ENCODE data around the gene CDK14.

The CDK14 gene

DNA sequence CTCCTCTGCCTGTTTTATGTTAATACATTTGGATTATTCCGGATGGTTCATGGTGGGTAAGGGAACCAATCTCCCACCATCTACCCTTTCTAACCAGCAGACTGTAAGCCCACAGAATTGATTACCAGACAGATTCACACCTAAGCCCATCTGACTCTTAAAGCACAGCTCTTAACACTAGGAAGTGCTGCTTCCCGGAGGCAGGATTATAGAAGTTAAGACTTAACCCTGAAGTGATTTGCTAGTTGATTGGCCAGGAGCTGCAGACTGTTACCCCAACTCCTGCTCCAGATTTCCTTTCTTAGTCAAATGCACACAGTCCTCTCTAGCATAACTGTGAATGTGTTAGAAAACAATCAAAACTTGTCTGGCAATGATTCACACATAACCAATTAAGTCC, 221.7 kb downstream of the CDK14 start:
- TF ChIP-seq GABPA (IDR thresholded peaks at IDR 0.05; ENCODE audit: low read depth) = no peak
- TF ChIP-seq SPI1 (IDR thresholded peaks at IDR 0.05; ENCODE audit: borderline replicate concordance, low read depth) = no peak
- no peak for TF ChIP-seq POLR2AphosphoS5 (IDR thresholded peaks at IDR 0.05; ENCODE audit: low read depth)
- TF ChIP-seq, protein P1, sequence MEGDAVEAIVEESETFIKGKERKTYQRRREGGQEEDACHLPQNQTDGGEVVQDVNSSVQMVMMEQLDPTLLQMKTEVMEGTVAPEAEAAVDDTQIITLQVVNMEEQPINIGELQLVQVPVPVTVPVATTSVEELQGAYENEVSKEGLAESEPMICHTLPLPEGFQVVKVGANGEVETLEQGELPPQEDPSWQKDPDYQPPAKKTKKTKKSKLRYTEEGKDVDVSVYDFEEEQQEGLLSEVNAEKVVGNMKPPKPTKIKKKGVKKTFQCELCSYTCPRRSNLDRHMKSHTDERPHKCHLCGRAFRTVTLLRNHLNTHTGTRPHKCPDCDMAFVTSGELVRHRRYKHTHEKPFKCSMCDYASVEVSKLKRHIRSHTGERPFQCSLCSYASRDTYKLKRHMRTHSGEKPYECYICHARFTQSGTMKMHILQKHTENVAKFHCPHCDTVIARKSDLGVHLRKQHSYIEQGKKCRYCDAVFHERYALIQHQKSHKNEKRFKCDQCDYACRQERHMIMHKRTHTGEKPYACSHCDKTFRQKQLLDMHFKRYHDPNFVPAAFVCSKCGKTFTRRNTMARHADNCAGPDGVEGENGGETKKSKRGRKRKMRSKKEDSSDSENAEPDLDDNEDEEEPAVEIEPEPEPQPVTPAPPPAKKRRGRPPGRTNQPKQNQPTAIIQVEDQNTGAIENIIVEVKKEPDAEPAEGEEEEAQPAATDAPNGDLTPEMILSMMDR (IDR thresholded peaks at IDR 0.05; ENCODE audit: insufficient read depth, low read length) = no peak
- TF ChIP-seq, protein P2, sequence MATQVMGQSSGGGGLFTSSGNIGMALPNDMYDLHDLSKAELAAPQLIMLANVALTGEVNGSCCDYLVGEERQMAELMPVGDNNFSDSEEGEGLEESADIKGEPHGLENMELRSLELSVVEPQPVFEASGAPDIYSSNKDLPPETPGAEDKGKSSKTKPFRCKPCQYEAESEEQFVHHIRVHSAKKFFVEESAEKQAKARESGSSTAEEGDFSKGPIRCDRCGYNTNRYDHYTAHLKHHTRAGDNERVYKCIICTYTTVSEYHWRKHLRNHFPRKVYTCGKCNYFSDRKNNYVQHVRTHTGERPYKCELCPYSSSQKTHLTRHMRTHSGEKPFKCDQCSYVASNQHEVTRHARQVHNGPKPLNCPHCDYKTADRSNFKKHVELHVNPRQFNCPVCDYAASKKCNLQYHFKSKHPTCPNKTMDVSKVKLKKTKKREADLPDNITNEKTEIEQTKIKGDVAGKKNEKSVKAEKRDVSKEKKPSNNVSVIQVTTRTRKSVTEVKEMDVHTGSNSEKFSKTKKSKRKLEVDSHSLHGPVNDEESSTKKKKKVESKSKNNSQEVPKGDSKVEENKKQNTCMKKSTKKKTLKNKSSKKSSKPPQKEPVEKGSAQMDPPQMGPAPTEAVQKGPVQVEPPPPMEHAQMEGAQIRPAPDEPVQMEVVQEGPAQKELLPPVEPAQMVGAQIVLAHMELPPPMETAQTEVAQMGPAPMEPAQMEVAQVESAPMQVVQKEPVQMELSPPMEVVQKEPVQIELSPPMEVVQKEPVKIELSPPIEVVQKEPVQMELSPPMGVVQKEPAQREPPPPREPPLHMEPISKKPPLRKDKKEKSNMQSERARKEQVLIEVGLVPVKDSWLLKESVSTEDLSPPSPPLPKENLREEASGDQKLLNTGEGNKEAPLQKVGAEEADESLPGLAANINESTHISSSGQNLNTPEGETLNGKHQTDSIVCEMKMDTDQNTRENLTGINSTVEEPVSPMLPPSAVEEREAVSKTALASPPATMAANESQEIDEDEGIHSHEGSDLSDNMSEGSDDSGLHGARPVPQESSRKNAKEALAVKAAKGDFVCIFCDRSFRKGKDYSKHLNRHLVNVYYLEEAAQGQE (IDR thresholded peaks at IDR 0.05; ENCODE audit: insufficient replicate concordance, low read depth) = no peak
- Histone ChIP-seq H3K27ac (replicated peaks) (no peak overlapping the region), H3K27me3 (ENCODE audit: insufficient read depth, poor library complexity, severe bottlenecking) (no peaks in the 10 kb centered on the region), H3K4me3 (replicated peaks; ENCODE audit: insufficient read depth, low read length) (no peak overlapping the region)
- DNase-seq (ENCODE audit: low read depth in 1 of 2, low spot score in 1 of 2) = no peak

DNA sequence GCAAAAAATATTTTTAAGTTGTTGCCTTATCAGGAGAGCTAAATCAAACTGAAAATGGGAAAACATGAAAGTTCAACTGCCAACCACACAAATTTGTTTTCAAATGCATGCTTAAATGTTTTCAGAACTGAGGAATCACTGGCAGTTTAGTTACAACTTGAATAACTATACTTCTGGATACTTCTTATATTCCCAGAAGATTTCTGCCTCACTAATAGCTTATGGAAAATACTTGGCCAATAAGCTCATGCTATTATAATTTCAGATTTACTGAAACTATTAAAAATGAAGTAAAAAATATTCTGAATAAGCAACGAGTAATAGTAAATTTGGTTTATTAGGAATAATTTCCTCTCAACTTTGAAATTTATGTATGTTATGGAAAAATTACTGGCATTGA, 222.2 kb downstream of the CDK14 start:
- H3K27me3 ChIP-seq (ENCODE audit: insufficient read depth, poor library complexity, severe bottlenecking) = no peaks in the 10 kb centered on the region
- DNase-seq (ENCODE audit: low read depth in 1 of 2, low spot score in 1 of 2) = no peak
- TF ChIP-seq GABPA (IDR thresholded peaks at IDR 0.05; ENCODE audit: low read depth) (no peak), SPI1 (IDR thresholded peaks at IDR 0.05; ENCODE audit: borderline replicate concordance, low read depth) (no peak), POLR2AphosphoS5 (IDR thresholded peaks at IDR 0.05; ENCODE audit: low read depth) (no peak)
- TF ChIP-seq, protein P1 (IDR thresholded peaks at IDR 0.05; ENCODE audit: insufficient read depth, low read length) = no peak
- TF ChIP-seq, protein P2 (IDR thresholded peaks at IDR 0.05; ENCODE audit: insufficient replicate concordance, low read depth) = no peak
- H3K27ac ChIP-seq (replicated peaks) = no peak overlapping the region
- no peak overlapping the region for H3K4me3 ChIP-seq (replicated peaks; ENCODE audit: insufficient read depth, low read length)

DNA sequence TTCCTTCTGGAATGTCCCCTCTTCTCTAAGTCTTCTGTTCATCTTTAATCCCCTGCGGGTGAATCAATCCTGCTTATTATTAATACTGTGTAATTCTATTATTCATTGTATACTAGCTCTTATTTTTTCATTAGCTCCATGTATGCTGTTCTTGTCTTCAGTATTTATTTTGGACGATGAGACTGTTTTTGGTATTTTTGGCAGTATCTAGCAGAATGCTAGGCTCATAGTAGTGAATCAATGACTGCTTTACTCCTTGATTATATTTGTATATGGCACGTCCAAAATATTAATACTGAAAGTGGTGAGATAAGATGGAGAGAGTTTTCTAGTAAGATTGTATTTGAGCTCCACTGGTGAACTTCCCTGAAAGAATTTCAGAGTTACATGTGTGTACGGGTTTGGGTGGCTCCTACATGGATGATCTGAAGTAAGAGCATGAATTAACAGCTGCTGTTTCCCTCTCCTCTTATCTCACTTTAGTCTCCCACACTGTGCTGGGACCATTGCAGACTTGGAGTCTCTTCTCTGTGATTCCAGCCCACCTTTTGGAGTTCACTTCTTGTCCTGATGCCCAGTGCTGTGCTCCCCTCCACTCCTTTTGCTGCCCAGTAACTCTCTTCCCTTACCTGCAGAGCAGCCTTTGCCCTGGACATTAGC, 226.0 kb downstream of the CDK14 start:
- Histone ChIP-seq H3K27ac (replicated peaks) (no peak overlapping the region), H3K4me3 (replicated peaks; ENCODE audit: insufficient read depth, low read length) (no peak overlapping the region), H3K27me3 (ENCODE audit: insufficient read depth, poor library complexity, severe bottlenecking) (no peaks in the 10 kb centered on the region)

More for the DNA sequence above, 226.0 kb downstream of the CDK14 start:
- DNase-seq (ENCODE audit: low read depth in 1 of 2, low spot score in 1 of 2) = no peak
- TF ChIP-seq SPI1 (IDR thresholded peaks at IDR 0.05; ENCODE audit: borderline replicate concordance, low read depth) (no peak), GABPA (IDR thresholded peaks at IDR 0.05; ENCODE audit: low read depth) (no peak), POLR2AphosphoS5 (IDR thresholded peaks at IDR 0.05; ENCODE audit: low read depth) (no peak)
- TF ChIP-seq, protein P2 (IDR thresholded peaks at IDR 0.05; ENCODE audit: insufficient replicate concordance, low read depth) = no peak
- TF ChIP-seq, protein P1 (IDR thresholded peaks at IDR 0.05; ENCODE audit: insufficient read depth, low read length) = no peak
